PC-9 (cell line): ENCODE data around the gene TMEM138. TPM values are rescaled to one million over a fixed set of nuclear protein-coding genes. Genes with fewer than 3 reads are reported as not detected.

Source experiments
- BruUV-seq: library from RNA; stranded (reverse); fragments of 400-500 nt; replicated peaks from 2 replicates; lab custom pipeline; 2021; lab: Mats Ljungman, UMichigan
- CTCF ChIA-PET: fragments of 300-600 bp; sonication (Branson Sonifier 250); formaldehyde crosslinking; loops from one replicate; lab custom pipeline; 2022; ENCODE audit warnings: antibody characterized with exemption; lab: Charles Lee
- POLR2A ChIA-PET: fragments of 300-600 bp; sonication (Branson Sonifier 250); formaldehyde crosslinking; loops from one replicate; lab custom pipeline; 2022; ENCODE audit warnings: antibody characterized with exemption; ENCODE audit not compliant: unreplicated experiment; lab: Charles Lee
- DNase-seq, 2 experiments: peaks; one replicate each; pipeline versions ENCODE4 v3.0.0 to v3.0.0-alpha.2; 2015 to 2022; ENCODE audit warnings: mixed read lengths in 1 of 2
- H2AFZ ChIP-seq: fragments of 200-600 bp; sonication (generic); 2 replicates; pipeline ENCODE4 v1.8.1; 2017; ENCODE audit warnings: antibody characterized with exemption
- H3F3A ChIP-seq: fragments of 200-600 bp; sonication (generic); 2 replicates; pipeline ENCODE4 v1.8.1; 2017; ENCODE audit warnings: antibody characterized with exemption, mild to moderate bottlenecking, low read depth; ENCODE audit not compliant: insufficient read depth
- H3K27ac ChIP-seq: fragments of 200-600 bp; sonication (generic); 2 replicates; pipeline ENCODE4 v1.6.1; 2016; ENCODE audit warnings: mixed run types
- H3K27me3 ChIP-seq: fragments of 200-600 bp; sonication (generic); 2 replicates; pipeline ENCODE4 v1.6.1; 2016; ENCODE audit warnings: low read depth, mixed run types; ENCODE audit not compliant: insufficient read depth
- H3K36me3 ChIP-seq: fragments of 200-600 bp; sonication (generic); 2 replicates; pipeline ENCODE4 v1.6.1; 2016; ENCODE audit warnings: low read depth, mixed run types
- H3K4me1 ChIP-seq: fragments of 200-600 bp; sonication (generic); replicated peaks from 2 replicates; pipeline ENCODE4 v1.6.1; 2016; ENCODE audit warnings: mixed run types; ENCODE audit not compliant: insufficient read depth
- H3K4me2 ChIP-seq: fragments of 200-600 bp; sonication (generic); 2 replicates; pipeline ENCODE4 v1.6.1; 2017; ENCODE audit warnings: mixed run types
- H3K4me3 ChIP-seq: fragments of 200-600 bp; sonication (generic); 2 replicates; pipeline ENCODE4 v1.6.1; 2016; ENCODE audit warnings: mixed run types
- H3K79me2 ChIP-seq: fragments of 200-600 bp; sonication (generic); 2 replicates; pipeline ENCODE4 v1.6.1; 2017; ENCODE audit warnings: low read depth, mixed run types
- H3K9me2 ChIP-seq: fragments of 200-600 bp; sonication (generic); 2 replicates; pipeline ENCODE4 v1.8.1; 2017; ENCODE audit warnings: mild to moderate bottlenecking; ENCODE audit not compliant: insufficient read depth
- H3K9me3 ChIP-seq: fragments of 200-600 bp; sonication (generic); 2 replicates; pipeline ENCODE4 v1.8.1; 2016; ENCODE audit warnings: low read depth; ENCODE audit not compliant: insufficient read depth
- H4K20me1 ChIP-seq: fragments of 200-600 bp; sonication (generic); 2 replicates; pipeline ENCODE4 v1.8.1; 2017; ENCODE audit not compliant: insufficient read depth
- CTCF ChIP-seq: fragments of 200-600 bp; sonication (generic); conservative IDR thresholded peaks from 2 replicates; pipeline ENCODE4 v1.6.1; 2017; ENCODE audit warnings: mixed run types, antibody characterized with exemption, mild to moderate bottlenecking, moderate library complexity
- EZH2 ChIP-seq: fragments of 200-600 bp; sonication (generic); IDR thresholded peaks from 2 replicates; pipeline ENCODE4 v1.8.0; 2017; ENCODE audit warnings: antibody characterized with exemption, low read depth
- intact Hi-C: fragments of 100-400 bp; cut with micrococcal nuclease; formaldehyde crosslinking; loops from one replicate; pipeline ENCODE4 v1.10.0; 2022; ENCODE audit not compliant: unreplicated experiment
- total RNA-seq: library from RNA; stranded (reverse); gene quantifications from 2 replicates; pipeline ENCODE4 v1.2.3, GENCODE V29; 2021

Gene TMEM138
- total RNA-seq, 1 experiment from 2014 or later, result 46.1 TPM

GRCh38 chr11:61406991-61407728 lies 45.0 kb downstream of the TMEM138 start:
- Histone ChIP-seq H3K4me1 (no peaks in the 10 kb centered on the region), H3K4me3 (no peak overlapping the region), H3K9me3 (no peaks in the 10 kb centered on the region), H3F3A (peaks cover 22% of the 10 kb centered on the region; the same call in 1 of the 2 replicates), H3K79me2 (no peaks in the 10 kb centered on the region), H4K20me1 (peaks cover 10% of the 10 kb centered on the region; the same call in 1 of the 2 replicates), H3K27me3 (no peaks in the 10 kb centered on the region), H3K4me2 (no peak overlapping the region), H3K27ac (no peak overlapping the region), H3K9me2 (no peaks in the 10 kb centered on the region; the same call in 1 of the 2 replicates), H3K36me3 (peaks cover 77% of the 10 kb centered on the region), H2AFZ (no peak overlapping the region)
- CTCF ChIA-PET, result no interaction called here
- intact Hi-C loops, result no loop called here
- TF ChIP-seq CTCF (no peak), EZH2 (no peak)
- POLR2A ChIA-PET, result interaction anchor here (0.7 kb wide), 1 partner anchor 53 kb away, joined by 7 read pairs; no protein-coding TSS in a partner anchor
- no TSS peak for BruUV-seq
- no peak for DNase-seq

GRCh38 chr11:61411589-61411988 lies 49.4 kb downstream of the TMEM138 start:
- POLR2A ChIA-PET, result no interaction called here
- Histone ChIP-seq H3K79me2 (0 out of 2 replicates have a peak, but pooled peaks cover under 1% of the 10 kb centered on the region), H3K27ac (no peak overlapping the region), H3K27me3 (no peaks in the 10 kb centered on the region), H3K4me1 (no peaks in the 10 kb centered on the region), H3K36me3 (peaks cover 80% of the 10 kb centered on the region), H3K9me3 (no peaks in the 10 kb centered on the region), H4K20me1 (peaks cover 14% of the 10 kb centered on the region), H3K4me2 (no peak overlapping the region), H2AFZ (no peak overlapping the region), H3K4me3 (no peak overlapping the region), H3K9me2 (no peaks in the 10 kb centered on the region), H3F3A (peaks cover 17% of the 10 kb centered on the region; the same call in 1 of the 2 replicates)
- CTCF ChIA-PET, result no interaction called here
- BruUV-seq, result no TSS peak
- intact Hi-C loops, result no loop called here
- no peak for TF ChIP-seq CTCF
- no peak for TF ChIP-seq EZH2
- no peak for DNase-seq

GRCh38 chr11:61413496-61413895 lies 51.3 kb downstream of the TMEM138 start:
- no peak for DNase-seq
- Histone ChIP-seq H3K79me2 (peaks cover 5% of the 10 kb centered on the region; the same call in 1 of the 2 replicates), H3F3A (peaks cover 17% of the 10 kb centered on the region; the same call in 1 of the 2 replicates), H4K20me1 (peaks cover 24% of the 10 kb centered on the region), H3K27ac (no peak overlapping the region), H3K27me3 (no peaks in the 10 kb centered on the region), H3K9me3 (no peaks in the 10 kb centered on the region), H2AFZ (no peak overlapping the region), H3K4me1 (no peaks in the 10 kb centered on the region), H3K9me2 (no peaks in the 10 kb centered on the region), H3K4me3 (no peak overlapping the region), H3K4me2 (no peak overlapping the region), H3K36me3 (peaks cover 77% of the 10 kb centered on the region)
- intact Hi-C loops, result no loop called here
- no TSS peak for BruUV-seq
- ChIA-PET POLR2A (interaction anchor here (0.6 kb wide), 1 partner anchor 65 kb away, joined by 3 read pairs; no protein-coding TSS in a partner anchor), CTCF (no interaction called here)
- no peak for TF ChIP-seq EZH2
- no peak for TF ChIP-seq CTCF
